Fibroblast of mammary gland (primary cell): Measurements from ENCODE around the gene PEX26.

Source experiments
- DNase-seq: peaks from one replicate; pipeline ENCODE4 v3.0.0-alpha.2; 2010; ENCODE audit warnings: low read depth
- H3K4me3 ChIP-seq: 2 replicates; pipeline ENCODE4 v1.5.1; 2011; ENCODE audit warnings: low read depth, mild to moderate bottlenecking, low read length, moderate library complexity; ENCODE audit not compliant: control insufficient read depth
- TF ChIP-seq, protein P1 (sequence below): conservative IDR thresholded peaks from 2 replicates; pipeline ENCODE4 v1.5.1; 2011; ENCODE audit warnings: low read depth, low read length, inconsistent platforms; ENCODE audit not compliant: control insufficient read depth, insufficient read depth

Gene PEX26

DNA sequence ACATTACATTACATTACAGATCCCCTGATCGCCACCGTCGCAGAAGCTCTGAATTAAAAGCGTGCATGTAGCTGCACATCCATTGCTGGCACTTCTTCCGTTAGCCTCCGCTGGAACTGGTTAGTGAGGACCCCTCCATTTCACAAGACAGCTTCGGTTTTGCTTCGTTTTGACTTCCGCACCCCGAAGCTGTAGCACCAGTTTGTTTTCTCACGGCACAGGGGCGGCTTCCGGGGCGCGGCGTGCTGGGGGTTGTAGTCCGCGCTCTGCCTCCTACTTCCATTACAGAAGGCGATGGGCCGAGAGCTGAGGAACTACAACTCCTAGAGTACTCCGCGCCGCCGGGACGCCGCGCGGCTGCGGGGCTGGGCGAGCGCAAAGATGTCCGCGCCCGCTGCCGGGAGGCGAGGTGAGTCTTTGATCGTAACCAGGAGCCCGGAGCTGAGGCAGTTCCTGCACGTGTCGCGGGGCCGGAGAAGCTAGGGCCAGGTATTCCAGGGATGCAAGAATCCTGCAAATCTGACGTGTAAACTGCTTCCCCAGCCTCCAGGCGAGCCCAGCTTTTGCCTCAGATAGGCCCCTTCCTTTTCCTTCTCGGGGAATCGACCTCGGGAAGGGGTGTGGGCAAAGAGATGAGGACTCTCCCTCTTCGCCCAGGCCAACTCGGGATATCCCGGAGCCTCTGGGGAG lies at the start of gene PEX26:
Gene PEX26, plus strand, starts transcription at position 352 of the 690 bp plus-strand sequence. CDS start 387 bp downstream, outside the sequence.
- H3K4me3 ChIP-seq = peak within 1 kb of the TSS; percentile 99
- TF ChIP-seq, protein P1, sequence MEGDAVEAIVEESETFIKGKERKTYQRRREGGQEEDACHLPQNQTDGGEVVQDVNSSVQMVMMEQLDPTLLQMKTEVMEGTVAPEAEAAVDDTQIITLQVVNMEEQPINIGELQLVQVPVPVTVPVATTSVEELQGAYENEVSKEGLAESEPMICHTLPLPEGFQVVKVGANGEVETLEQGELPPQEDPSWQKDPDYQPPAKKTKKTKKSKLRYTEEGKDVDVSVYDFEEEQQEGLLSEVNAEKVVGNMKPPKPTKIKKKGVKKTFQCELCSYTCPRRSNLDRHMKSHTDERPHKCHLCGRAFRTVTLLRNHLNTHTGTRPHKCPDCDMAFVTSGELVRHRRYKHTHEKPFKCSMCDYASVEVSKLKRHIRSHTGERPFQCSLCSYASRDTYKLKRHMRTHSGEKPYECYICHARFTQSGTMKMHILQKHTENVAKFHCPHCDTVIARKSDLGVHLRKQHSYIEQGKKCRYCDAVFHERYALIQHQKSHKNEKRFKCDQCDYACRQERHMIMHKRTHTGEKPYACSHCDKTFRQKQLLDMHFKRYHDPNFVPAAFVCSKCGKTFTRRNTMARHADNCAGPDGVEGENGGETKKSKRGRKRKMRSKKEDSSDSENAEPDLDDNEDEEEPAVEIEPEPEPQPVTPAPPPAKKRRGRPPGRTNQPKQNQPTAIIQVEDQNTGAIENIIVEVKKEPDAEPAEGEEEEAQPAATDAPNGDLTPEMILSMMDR = no peak
- DNase-seq = peak; percentile 93

DNA sequence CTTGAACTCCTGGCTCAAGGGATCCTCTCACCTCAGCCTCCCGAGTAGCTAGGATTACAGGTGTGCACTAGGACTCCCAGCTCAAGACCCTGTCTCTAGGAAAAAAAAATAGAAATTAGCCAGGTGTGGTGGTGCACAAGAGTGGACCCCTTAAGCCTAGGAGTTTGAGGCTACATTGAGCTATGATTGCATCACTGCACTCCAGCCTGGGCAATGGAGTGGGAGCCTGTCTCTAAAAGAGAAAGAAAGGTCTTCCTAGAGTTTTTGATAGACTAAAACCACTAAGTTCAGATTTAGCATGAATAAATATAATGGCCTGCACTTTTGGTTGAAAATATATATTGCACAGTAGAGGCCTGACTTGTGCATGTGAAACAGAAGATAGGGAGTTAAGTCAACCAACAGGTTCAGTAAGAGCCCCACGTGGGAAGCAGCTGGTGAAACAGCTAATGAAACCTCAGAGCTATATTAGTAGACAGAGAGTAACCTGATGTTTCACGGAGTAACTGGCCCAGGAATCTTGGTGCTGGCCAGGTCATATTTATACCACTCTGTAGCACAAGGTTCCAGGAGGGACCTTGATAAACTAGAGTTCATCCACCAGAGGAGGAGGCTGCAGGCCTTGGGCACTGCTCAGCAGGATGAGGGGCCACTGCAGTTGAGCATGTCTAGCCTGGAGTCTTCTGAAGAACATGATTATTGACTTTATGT lies 48.8 kb upstream of the PEX26 start:
- DNase-seq = no peak
- H3K4me3 ChIP-seq = no peak overlapping the region
- TF ChIP-seq, protein P1 = no peak

DNA sequence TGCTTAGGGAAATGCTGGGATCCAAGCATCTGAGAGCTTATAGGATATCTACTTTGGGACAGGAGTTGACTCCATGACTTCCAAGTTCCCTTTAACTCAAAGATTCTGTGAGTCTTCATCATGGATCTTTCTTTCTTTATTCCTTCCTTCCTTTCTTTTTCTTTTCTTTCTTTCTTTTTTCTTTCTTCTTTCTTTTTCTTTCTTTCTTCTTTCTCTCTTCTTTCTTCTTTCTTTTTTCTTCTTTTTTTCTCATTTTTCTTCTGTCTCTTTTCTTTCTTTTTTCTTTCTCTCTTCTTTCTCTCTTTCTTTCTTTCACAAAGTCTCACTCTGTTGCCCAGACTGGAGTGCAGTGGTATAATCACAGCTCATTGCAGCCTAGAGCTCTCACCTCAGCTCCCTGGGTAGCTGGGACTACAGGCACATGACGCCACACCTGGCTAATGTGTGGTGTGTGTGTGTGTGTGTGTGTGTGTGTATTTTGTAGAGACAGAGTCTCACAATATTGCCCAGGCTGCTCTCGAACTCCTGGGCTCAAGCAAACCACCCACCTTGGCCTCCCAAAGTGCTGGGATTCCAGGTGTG lies 48.0 kb upstream of the PEX26 start:
- no peak for DNase-seq
- TF ChIP-seq, protein P1 = no peak
- H3K4me3 ChIP-seq = no peak overlapping the region

DNA sequence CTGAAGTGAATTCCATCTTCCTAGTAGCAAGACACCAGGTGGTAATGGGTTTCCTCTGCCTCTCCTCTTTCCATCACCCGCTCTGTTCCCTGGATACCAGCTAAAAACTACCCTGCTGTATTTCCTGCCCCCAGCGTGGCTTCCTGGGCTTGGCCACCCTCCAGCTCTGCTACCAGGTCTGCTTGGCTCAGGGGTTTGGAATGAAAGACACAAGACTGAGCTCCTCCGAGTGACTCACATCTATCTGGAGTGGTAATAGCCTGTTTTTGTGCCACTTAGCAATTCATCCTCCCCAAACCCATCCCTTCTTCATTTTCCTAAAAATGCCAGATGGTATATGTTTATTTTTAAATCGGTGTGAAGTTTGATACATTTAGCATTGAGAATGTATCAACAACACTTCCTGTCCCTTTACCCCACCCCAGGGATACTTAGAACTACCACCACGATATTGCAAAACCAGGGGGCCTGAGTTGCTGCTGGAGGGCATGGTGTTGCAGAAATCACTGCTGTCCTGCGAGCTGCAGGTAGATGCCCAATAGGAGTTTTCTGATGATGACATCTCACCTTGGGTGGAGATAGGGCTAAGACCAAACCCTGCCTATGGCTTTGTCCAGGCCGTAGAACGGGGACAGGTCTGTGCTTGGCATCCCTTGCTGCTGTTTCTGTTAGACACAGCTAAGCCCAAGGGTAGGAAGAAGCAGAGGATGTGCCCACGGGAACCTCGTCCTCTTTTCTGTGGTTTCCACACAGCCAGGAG lies 45.9 kb upstream of the PEX26 start:
- TF ChIP-seq, protein P1 = no peak
- DNase-seq = peak; percentile 96
- peak overlapping the region; percentile 8 for H3K4me3 ChIP-seq

DNA sequence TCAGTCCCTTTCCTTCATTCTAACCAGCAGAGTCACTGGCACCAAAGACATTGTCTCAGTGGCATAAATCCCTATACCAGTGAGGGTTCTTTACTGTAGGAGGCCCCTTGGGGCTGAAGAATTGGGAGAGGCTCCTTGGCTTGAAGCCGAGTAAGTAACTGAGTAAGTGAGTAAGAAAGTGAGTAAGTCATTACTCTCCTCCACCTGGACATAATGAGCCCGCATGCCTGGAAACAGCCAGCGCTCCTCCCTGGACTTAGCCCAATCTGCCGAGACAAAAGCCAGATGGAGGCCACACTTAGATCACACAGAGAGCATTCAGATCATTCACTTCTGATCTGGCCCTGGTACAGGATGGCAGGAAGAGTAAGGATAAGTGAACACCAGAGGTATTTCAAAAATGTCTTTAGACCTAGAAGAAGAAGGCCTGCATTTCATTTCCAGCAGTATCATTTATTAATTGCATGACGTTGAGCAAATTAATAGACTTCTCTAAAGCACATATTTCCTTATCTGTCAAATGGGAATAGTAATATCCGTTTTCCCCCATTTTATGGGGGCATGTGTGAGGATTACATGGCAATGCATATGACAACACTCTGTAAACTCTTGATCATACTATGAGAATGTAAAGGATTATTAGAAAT lies 45.2 kb upstream of the PEX26 start:
- H3K4me3 ChIP-seq = peak overlapping the region; percentile 8
- DNase-seq = peak; percentile 93
- TF ChIP-seq, protein P1 = no peak
